HepG2 (cell line): ENCODE results near the gene NRBP1. TPM values are rescaled to one million over a fixed set of nuclear protein-coding genes. Genes with fewer than 3 reads are reported as not detected.

Source experiments
- ATM ChIP-seq: fragments of 450-650 bp; IDR thresholded peaks from 2 replicates; pipeline ENCODE4 v1.7.1; 2017; ENCODE audit warnings: mild to moderate bottlenecking, borderline replicate concordance
- CREM ChIP-seq, 2 experiments: sonication (generic) in 1 of 2; formaldehyde crosslinking in 1 of 2; IDR thresholded peaks; 2 replicates each; pipeline versions ENCODE4 v1.4.0 to v1.6.1; 2016 to 2020; ENCODE audit warnings: antibody characterized with exemption in 1 of 2, mild to moderate bottlenecking in 1 of 2, missing genetic modification reagents in 1 of 2
- ETS1 ChIP-seq: sonication (generic); formaldehyde crosslinking; IDR thresholded peaks from 2 replicates; pipeline ENCODE4 v1.4.0; 2020; ENCODE audit warnings: missing genetic modification reagents
- FOXA1 ChIP-seq, 2 experiments: fragments of 450-650 bp in 1 of 2; sonication (generic) in 1 of 2; formaldehyde crosslinking in 1 of 2; IDR thresholded peaks; 2 replicates each; pipeline versions ENCODE4 v1.4.0 to v1.6.1; 2016 to 2020; ENCODE audit warnings: missing genetic modification reagents in 1 of 2
- IRF9 ChIP-seq: sonication (generic); formaldehyde crosslinking; IDR thresholded peaks from 2 replicates; pipeline ENCODE4 v1.8.0; 2022; ENCODE audit warnings: missing genetic modification reagents, mild to moderate bottlenecking, borderline replicate concordance
- PAX8 ChIP-seq: sonication (generic); formaldehyde crosslinking; IDR thresholded peaks from 2 replicates; pipeline ENCODE4 v1.8.0; 2022; ENCODE audit warnings: mild to moderate bottlenecking, missing genetic modification reagents, borderline replicate concordance
- RAD21 ChIP-seq: fragments of 450-650 bp; formaldehyde crosslinking; IDR thresholded peaks from 2 replicates; pipeline ENCODE4 v1.5.0; 2020; ENCODE audit warnings: mild to moderate bottlenecking
- TFAP4 ChIP-seq: sonication (generic); IDR thresholded peaks from 2 replicates; pipeline ENCODE4 v1.6.1; 2016; ENCODE audit warnings: low read depth, borderline replicate concordance
- ZFP36L1 ChIP-seq: sonication (generic); formaldehyde crosslinking; IDR thresholded peaks from 2 replicates; pipeline ENCODE4 v1.8.0; 2022; ENCODE audit warnings: mild to moderate bottlenecking, missing genetic modification reagents, moderate library complexity
- ZNF839 ChIP-seq: sonication (generic); formaldehyde crosslinking; IDR thresholded peaks from 2 replicates; pipeline ENCODE4 v1.4.0; 2020; ENCODE audit warnings: missing genetic modification reagents, mild to moderate bottlenecking, borderline replicate concordance
- polyA plus RNA-seq, 8 experiments: library from polyadenylated mRNA; depleted of rRNA in 3 of 8; stranded (reverse) in 7 of 8; unstranded in 1 of 8; fragments of >200 nt; fragmentation: Illumina TruSeq in 4 of 8; extraction: Trizol in 4 of 8; gene quantifications; 2 replicates each; pipeline versions ENCODE4 v1.2.1 to v1.2.3, GENCODE V29; 2011 to 2016; ENCODE audit warnings: low read depth in 4 of 8, missing spikeins in 1 of 8, mixed read lengths in 1 of 8; ENCODE audit not compliant: insufficient read depth in 1 of 8
- total RNA-seq, 5 experiments: library from RNA; depleted of rRNA; stranded (reverse); fragments of >200 nt; fragmentation: Illumina TruSeq; extraction: Trizol; gene quantifications; 2 replicates each; pipeline ENCODE4 v1.2.3, GENCODE V29; 2016; ENCODE audit warnings: low read depth in 1 of 5
- TF ChIP-seq, protein P1 (sequence below): sonication (generic); formaldehyde crosslinking; IDR thresholded peaks from 2 replicates; pipeline ENCODE4 v1.5.0; 2020; ENCODE audit warnings: mild to moderate bottlenecking, missing genetic modification reagents, borderline replicate concordance
- TF ChIP-seq, protein P2 (sequence below): sonication (generic); formaldehyde crosslinking; IDR thresholded peaks from 2 replicates; pipeline ENCODE4 v1.8.1; 2022; ENCODE audit warnings: mild to moderate bottlenecking, missing genetic modification reagents
- TF ChIP-seq, protein P3 (sequence below): sonication (generic); formaldehyde crosslinking; IDR thresholded peaks from 2 replicates; pipeline ENCODE4 v1.4.0; 2020; ENCODE audit warnings: missing genetic modification reagents, borderline replicate concordance

Gene NRBP1
- total and polyA plus RNA-seq, 2 of the 13 experiments (the other 11 are each of a cell fraction or from before 2014, with no cell fraction given) = 165 to 240 TPM

GRCh38 chr2:27380626-27381545 is 47.5 kb upstream of the NRBP1 start, which contains the start of gene ZNF513 (continued):
- no peak for TF ChIP-seq ETS1
- TF ChIP-seq ZNF839 (CRISPR knock-in tag) = no peak
- TF ChIP-seq FOXA1 (IDR thresholded peaks at IDR 0.05) = no peak
- TF ChIP-seq FOXA1 (CRISPR knock-in tag; IDR thresholded peaks at IDR 0.05) = no peak
- TF ChIP-seq ZFP36L1 (CRISPR knock-in tag) = no peak
- TF ChIP-seq, protein P1, sequence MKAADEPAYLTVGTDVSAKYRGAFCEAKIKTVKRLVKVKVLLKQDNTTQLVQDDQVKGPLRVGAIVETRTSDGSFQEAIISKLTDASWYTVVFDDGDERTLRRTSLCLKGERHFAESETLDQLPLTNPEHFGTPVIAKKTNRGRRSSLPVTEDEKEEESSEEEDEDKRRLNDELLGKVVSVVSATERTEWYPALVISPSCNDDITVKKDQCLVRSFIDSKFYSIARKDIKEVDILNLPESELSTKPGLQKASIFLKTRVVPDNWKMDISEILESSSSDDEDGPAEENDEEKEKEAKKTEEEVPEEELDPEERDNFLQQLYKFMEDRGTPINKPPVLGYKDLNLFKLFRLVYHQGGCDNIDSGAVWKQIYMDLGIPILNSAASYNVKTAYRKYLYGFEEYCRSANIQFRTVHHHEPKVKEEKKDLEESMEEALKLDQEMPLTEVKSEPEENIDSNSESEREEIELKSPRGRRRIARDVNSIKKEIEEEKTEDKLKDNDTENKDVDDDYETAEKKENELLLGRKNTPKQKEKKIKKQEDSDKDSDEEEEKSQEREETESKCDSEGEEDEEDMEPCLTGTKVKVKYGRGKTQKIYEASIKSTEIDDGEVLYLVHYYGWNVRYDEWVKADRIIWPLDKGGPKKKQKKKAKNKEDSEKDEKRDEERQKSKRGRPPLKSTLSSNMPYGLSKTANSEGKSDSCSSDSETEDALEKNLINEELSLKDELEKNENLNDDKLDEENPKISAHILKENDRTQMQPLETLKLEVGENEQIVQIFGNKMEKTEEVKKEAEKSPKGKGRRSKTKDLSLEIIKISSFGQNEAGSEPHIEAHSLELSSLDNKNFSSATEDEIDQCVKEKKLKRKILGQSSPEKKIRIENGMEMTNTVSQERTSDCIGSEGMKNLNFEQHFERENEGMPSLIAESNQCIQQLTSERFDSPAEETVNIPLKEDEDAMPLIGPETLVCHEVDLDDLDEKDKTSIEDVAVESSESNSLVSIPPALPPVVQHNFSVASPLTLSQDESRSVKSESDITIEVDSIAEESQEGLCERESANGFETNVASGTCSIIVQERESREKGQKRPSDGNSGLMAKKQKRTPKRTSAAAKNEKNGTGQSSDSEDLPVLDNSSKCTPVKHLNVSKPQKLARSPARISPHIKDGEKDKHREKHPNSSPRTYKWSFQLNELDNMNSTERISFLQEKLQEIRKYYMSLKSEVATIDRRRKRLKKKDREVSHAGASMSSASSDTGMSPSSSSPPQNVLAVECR (CRISPR knock-in tag) = peak; percentile 53
- no peak for TF ChIP-seq ATM
- TF ChIP-seq CREM (IDR thresholded peaks at IDR 0.05) = peak; percentile 75
- no peak for TF ChIP-seq CREM (CRISPR knock-in tag; IDR thresholded peaks at IDR 0.05)
- no peak for TF ChIP-seq PAX8
- peak; percentile 90 for TF ChIP-seq TFAP4
- peak; percentile 11; the same call in 1 of the 2 replicates for TF ChIP-seq RAD21 (CRISPR knock-in tag)
- TF ChIP-seq IRF9 = no peak
- TF ChIP-seq, protein P2, sequence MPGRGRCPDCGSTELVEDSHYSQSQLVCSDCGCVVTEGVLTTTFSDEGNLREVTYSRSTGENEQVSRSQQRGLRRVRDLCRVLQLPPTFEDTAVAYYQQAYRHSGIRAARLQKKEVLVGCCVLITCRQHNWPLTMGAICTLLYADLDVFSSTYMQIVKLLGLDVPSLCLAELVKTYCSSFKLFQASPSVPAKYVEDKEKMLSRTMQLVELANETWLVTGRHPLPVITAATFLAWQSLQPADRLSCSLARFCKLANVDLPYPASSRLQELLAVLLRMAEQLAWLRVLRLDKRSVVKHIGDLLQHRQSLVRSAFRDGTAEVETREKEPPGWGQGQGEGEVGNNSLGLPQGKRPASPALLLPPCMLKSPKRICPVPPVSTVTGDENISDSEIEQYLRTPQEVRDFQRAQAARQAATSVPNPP (CRISPR knock-in tag) = no peak
- TF ChIP-seq, protein P3, sequence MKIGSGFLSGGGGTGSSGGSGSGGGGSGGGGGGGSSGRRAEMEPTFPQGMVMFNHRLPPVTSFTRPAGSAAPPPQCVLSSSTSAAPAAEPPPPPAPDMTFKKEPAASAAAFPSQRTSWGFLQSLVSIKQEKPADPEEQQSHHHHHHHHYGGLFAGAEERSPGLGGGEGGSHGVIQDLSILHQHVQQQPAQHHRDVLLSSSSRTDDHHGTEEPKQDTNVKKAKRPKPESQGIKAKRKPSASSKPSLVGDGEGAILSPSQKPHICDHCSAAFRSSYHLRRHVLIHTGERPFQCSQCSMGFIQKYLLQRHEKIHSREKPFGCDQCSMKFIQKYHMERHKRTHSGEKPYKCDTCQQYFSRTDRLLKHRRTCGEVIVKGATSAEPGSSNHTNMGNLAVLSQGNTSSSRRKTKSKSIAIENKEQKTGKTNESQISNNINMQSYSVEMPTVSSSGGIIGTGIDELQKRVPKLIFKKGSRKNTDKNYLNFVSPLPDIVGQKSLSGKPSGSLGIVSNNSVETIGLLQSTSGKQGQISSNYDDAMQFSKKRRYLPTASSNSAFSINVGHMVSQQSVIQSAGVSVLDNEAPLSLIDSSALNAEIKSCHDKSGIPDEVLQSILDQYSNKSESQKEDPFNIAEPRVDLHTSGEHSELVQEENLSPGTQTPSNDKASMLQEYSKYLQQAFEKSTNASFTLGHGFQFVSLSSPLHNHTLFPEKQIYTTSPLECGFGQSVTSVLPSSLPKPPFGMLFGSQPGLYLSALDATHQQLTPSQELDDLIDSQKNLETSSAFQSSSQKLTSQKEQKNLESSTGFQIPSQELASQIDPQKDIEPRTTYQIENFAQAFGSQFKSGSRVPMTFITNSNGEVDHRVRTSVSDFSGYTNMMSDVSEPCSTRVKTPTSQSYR (CRISPR knock-in tag) = no peak
